SK-N-SH treated with all-trans-retinoic acid at 6 μM for 48 hours (cell line): Measurements from ENCODE around the gene PLCH2.

Experiments used
- ATAC-seq: fragments of 200-7000 bp; cut with Tn5 transposase; 3 replicates; pipeline ENCODE4 v1.9.1; 2020; ENCODE audit warnings: mild to moderate bottlenecking, moderate library complexity
- ARNTL ChIP-seq: fragments of 450-650 bp; formaldehyde crosslinking; IDR thresholded peaks from 2 replicates; pipeline ENCODE4 v1.5.0; 2020; ENCODE audit warnings: low read depth, mild to moderate bottlenecking, moderate library complexity, borderline replicate concordance
- CSDC2 ChIP-seq: fragments of 250-450 bp; sonication (Bioruptor Pico); IDR thresholded peaks from 2 replicates; pipeline ENCODE4 v1.5.0; 2020; ENCODE audit warnings: mild to moderate bottlenecking, moderate library complexity
- CSRNP3 ChIP-seq: fragments of 250-450 bp; sonication (Bioruptor Pico); IDR thresholded peaks from 2 replicates; pipeline ENCODE4 v1.5.1; 2021; ENCODE audit warnings: mild to moderate bottlenecking, moderate library complexity
- ESRRG ChIP-seq: fragments of 250-450 bp; sonication (Bioruptor Pico); IDR thresholded peaks from 2 replicates; pipeline ENCODE4 v1.6.1; 2021; ENCODE audit warnings: mild to moderate bottlenecking
- GLIS3 ChIP-seq: fragments of 250-450 bp; sonication (Bioruptor Pico); IDR thresholded peaks from 2 replicates; pipeline ENCODE4 v1.5.0; 2020; ENCODE audit warnings: mild to moderate bottlenecking, moderate library complexity
- ISL1 ChIP-seq: fragments of 250-450 bp; sonication (Bioruptor Pico); IDR thresholded peaks from 2 replicates; pipeline ENCODE4 v2.1.2; 2022; ENCODE audit warnings: mild to moderate bottlenecking, moderate library complexity
- OSR1 ChIP-seq: fragments of 250-450 bp; sonication (Bioruptor Pico); IDR thresholded peaks from 2 replicates; pipeline ENCODE4 v1.8.0; 2022; ENCODE audit warnings: moderate library complexity, mild to moderate bottlenecking, inconsistent platforms
- POU6F1 ChIP-seq: fragments of 250-450 bp; sonication (Bioruptor Pico); IDR thresholded peaks from 2 replicates; pipeline ENCODE4 v1.8.0; 2021; ENCODE audit warnings: low read depth, mild to moderate bottlenecking, moderate library complexity, borderline replicate concordance
- PPARA ChIP-seq: fragments of 250-450 bp; sonication (Bioruptor Pico); IDR thresholded peaks from 2 replicates; pipeline ENCODE4 v1.5.0; 2020; ENCODE audit warnings: mild to moderate bottlenecking, borderline replicate concordance
- RARB ChIP-seq: fragments of 250-450 bp; sonication (Bioruptor Pico); IDR thresholded peaks from 2 replicates; pipeline ENCODE4 v1.8.0; 2021; ENCODE audit warnings: mild to moderate bottlenecking, moderate library complexity
- SNAI2 ChIP-seq: fragments of 250-450 bp; sonication (Bioruptor Pico); IDR thresholded peaks from 2 replicates; pipeline ENCODE4 v1.5.0; 2020; ENCODE audit warnings: mild to moderate bottlenecking, moderate library complexity
- TOX ChIP-seq: fragments of 250-450 bp; sonication (Bioruptor Pico); IDR thresholded peaks from 2 replicates; pipeline ENCODE4 v1.8.0; 2021; ENCODE audit warnings: mild to moderate bottlenecking, moderate library complexity, borderline replicate concordance
- TSHZ2 ChIP-seq: fragments of 250-450 bp; sonication (Bioruptor Pico); IDR thresholded peaks from 2 replicates; pipeline ENCODE4 v1.5.0; 2020; ENCODE audit warnings: mild to moderate bottlenecking, moderate library complexity
- ZC3H10 ChIP-seq: fragments of 250-450 bp; sonication (Bioruptor Pico); IDR thresholded peaks from 2 replicates; pipeline ENCODE4 v1.5.1; 2021; ENCODE audit warnings: mild to moderate bottlenecking, moderate library complexity
- ZFP30 ChIP-seq: fragments of 450-650 bp; formaldehyde crosslinking; IDR thresholded peaks from 2 replicates; pipeline ENCODE4 v1.5.0; 2022; ENCODE audit warnings: mild to moderate bottlenecking, moderate library complexity
- ZNF565 ChIP-seq: fragments of 450-650 bp; formaldehyde crosslinking; conservative IDR thresholded peaks from 2 replicates; pipeline ENCODE4 v1.5.0; 2020; ENCODE audit warnings: low read depth, mild to moderate bottlenecking, moderate library complexity
- ZNF70 ChIP-seq: fragments of 450-650 bp; formaldehyde crosslinking; IDR thresholded peaks from 2 replicates; pipeline ENCODE4 v1.5.0; 2020; ENCODE audit warnings: mild to moderate bottlenecking, moderate library complexity
- ZNF8 ChIP-seq: fragments of 450-650 bp; formaldehyde crosslinking; IDR thresholded peaks from 2 replicates; pipeline ENCODE4 v1.5.0; 2020; ENCODE audit warnings: mild to moderate bottlenecking, moderate library complexity
- TF ChIP-seq, protein P1 (sequence below): fragments of 250-450 bp; sonication (Bioruptor Pico); IDR thresholded peaks from 2 replicates; pipeline ENCODE4 v1.8.0; 2020; ENCODE audit warnings: mild to moderate bottlenecking, moderate library complexity, borderline replicate concordance
- TF ChIP-seq, protein P2 (sequence below): fragments of 250-450 bp; sonication (Bioruptor Pico); IDR thresholded peaks from 2 replicates; pipeline ENCODE4 v1.5.1; 2020; ENCODE audit warnings: low read depth, mild to moderate bottlenecking, moderate library complexity

Gene PLCH2

DNA sequence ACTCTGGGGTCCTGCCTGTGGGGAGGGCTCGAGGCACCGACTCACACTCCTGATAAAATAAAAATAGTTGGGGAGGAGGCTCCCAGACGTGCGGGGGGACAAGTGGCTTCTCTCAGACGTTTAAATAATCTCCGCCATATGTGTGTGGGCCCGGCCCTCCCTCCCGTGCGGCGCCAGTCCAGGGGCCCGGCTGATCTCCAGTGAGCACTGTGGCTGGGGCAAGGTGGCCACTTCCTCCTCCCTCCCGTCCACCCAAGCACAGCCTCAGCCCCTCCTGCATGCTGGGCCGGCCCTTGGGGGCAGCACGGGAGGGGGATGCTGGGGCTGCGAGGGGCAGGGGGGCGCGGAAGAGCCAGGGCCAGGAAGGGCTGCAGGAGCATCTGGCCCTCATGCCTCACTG, 4.0 kb upstream of the PLCH2 start:
- no peak for ATAC-seq
- TF ChIP-seq RARB (CRISPR knock-in tag): no peak
- no peak for TF ChIP-seq ESRRG (CRISPR knock-in tag)
- no peak for TF ChIP-seq ZNF8 (CRISPR knock-in tag)
- no peak for TF ChIP-seq CSDC2 (CRISPR knock-in tag)

DNA sequence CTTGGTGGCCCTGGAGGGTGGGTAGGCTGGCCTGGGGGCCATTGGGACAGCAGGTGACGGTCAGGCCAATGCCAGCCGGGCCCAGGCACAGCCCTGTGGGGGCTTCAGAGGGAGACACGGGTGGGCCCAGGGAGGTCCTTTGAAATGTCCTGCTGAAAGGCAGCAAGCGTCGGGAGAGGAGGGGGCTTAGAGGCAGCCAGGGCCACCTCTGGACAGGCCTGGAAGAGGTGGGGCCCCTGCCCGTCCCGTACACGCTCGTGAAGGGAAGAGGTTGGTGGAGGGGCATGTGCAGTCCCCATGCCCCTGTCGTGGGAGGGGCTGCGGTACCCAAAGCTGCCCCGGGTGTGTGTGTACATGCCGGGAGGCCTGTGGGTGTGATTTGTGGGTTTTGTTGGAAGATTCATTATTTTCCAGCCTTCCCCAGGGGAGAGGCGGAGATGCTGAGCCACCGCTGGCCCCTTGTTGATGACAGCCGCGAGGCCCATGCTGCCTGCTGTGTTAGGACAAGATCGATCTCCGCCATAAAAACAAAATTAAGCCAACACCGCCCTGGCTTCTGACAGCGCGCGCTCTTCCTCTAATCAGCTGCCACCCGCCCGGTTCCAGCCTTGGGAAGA, 3.4 kb upstream of the PLCH2 start:
- TF ChIP-seq ZC3H10 (CRISPR knock-in tag) (no peak), ARNTL (CRISPR knock-in tag) (no peak), SNAI2 (CRISPR knock-in tag) (no peak), ZNF565 (CRISPR knock-in tag) (no peak), OSR1 (no peak), TOX (CRISPR knock-in tag) (no peak), CSRNP3 (no peak), ZFP30 (CRISPR knock-in tag) (no peak), RARB (CRISPR knock-in tag) (no peak), PPARA (CRISPR knock-in tag) (no peak), POU6F1 (no peak), CSDC2 (CRISPR knock-in tag) (no peak), GLIS3 (CRISPR knock-in tag) (no peak), ISL1 (CRISPR knock-in tag) (no peak)
- ATAC-seq: no peak

DNA sequence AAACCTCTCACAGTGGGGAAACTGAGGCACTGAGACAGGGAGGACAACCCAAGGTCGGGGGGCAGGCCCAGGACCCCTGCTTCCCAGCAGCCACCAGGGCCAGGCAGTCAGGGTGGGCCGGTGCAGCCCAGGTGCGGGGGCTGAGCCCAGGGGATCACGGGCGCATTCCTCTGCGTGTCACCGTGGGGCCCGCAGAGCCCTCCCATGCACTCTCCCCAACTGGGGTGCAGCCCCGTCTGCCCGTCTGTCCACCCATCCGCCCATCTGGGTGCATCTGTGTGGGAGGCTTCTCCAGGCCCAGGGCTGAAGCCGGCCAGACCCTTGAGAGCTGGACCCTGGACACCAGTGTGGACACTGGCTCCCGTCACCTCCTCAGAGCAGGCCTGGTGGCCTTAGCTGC, 2.9 kb upstream of the PLCH2 start:
- TF ChIP-seq, protein P1, sequence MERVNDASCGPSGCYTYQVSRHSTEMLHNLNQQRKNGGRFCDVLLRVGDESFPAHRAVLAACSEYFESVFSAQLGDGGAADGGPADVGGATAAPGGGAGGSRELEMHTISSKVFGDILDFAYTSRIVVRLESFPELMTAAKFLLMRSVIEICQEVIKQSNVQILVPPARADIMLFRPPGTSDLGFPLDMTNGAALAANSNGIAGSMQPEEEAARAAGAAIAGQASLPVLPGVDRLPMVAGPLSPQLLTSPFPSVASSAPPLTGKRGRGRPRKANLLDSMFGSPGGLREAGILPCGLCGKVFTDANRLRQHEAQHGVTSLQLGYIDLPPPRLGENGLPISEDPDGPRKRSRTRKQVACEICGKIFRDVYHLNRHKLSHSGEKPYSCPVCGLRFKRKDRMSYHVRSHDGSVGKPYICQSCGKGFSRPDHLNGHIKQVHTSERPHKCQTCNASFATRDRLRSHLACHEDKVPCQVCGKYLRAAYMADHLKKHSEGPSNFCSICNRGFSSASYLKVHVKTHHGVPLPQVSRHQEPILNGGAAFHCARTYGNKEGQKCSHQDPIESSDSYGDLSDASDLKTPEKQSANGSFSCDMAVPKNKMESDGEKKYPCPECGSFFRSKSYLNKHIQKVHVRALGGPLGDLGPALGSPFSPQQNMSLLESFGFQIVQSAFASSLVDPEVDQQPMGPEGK (CRISPR knock-in tag): no peak
- TF ChIP-seq POU6F1: no peak
- TF ChIP-seq PPARA (CRISPR knock-in tag): no peak
- no peak for TF ChIP-seq CSRNP3
- TF ChIP-seq CSDC2 (CRISPR knock-in tag): no peak
- TF ChIP-seq ZNF70 (CRISPR knock-in tag): no peak
- TF ChIP-seq ARNTL (CRISPR knock-in tag): no peak
- no peak for TF ChIP-seq RARB (CRISPR knock-in tag)
- TF ChIP-seq OSR1: no peak
- no peak for TF ChIP-seq ZNF565 (CRISPR knock-in tag)
- no peak for ATAC-seq

DNA sequence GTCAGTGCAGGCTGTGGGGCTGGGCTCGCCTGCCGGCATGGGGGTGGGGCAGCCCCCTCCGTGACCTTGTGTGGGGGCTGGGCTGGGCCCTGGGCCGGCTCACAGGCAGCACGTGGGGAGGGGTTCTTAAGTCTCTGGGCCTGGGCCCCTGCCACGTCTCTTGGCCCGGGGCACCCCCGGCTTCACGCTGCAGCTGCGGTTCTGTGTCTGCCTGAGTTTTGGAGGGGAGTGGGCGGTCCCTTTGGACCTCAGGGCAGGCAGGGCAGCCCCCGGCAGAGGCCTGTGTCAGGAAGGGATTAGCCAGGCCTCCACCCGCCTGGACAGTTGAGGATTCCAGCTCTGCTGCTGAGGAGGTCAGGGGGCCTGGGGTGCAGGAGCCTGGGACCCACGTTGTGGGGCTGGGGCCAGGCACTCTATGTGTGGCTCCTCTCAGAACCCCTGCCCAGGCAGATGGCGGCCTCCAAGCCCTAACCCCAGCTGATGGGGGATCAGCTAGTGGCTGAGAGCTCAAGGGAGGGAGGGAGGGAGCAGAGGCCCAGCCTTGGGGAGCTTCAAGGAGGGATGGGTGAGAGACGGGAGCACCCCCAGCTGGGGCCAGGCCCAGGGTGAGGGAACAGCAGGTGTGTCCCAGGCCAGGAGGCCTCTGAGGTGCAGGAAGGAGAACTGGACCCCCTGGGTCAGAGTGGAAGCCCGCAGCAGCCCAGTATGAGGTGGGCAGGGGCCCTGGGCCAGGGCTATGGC, 1.8 kb upstream of the PLCH2 start:
- ATAC-seq: no peak; the same call in 2 of the 3 replicates
- TF ChIP-seq TSHZ2 (no peak), OSR1 (no peak), RARB (CRISPR knock-in tag) (no peak), ZFP30 (CRISPR knock-in tag) (no peak), GLIS3 (CRISPR knock-in tag) (no peak)
- TF ChIP-seq, protein P2, sequence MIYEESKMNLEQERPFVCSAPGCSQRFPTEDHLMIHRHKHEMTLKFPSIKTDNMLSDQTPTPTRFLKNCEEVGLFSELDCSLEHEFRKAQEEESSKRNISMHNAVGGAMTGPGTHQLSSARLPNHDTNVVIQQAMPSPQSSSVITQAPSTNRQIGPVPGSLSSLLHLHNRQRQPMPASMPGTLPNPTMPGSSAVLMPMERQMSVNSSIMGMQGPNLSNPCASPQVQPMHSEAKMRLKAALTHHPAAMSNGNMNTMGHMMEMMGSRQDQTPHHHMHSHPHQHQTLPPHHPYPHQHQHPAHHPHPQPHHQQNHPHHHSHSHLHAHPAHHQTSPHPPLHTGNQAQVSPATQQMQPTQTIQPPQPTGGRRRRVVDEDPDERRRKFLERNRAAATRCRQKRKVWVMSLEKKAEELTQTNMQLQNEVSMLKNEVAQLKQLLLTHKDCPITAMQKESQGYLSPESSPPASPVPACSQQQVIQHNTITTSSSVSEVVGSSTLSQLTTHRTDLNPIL (CRISPR knock-in tag): no peak
